PC-3 (cell line): ENCODE measurements around the gene TEX29. TPM values are rescaled to one million over a fixed set of nuclear protein-coding genes. Genes with fewer than 3 reads are reported as not detected.

Experiments
- ATAC-seq: fragments of 200-7000 bp; cut with Tn5 transposase; 2 replicates; pipeline ENCODE4 v1.9.1; 2020; ENCODE audit warnings: mild to moderate bottlenecking, moderate library complexity
- BruUV-seq: library from RNA; stranded (reverse); fragments of 400-500 nt; replicated peaks from 2 replicates; lab custom pipeline; 2021; lab: Mats Ljungman, UMichigan
- CTCF ChIA-PET: fragments of 300-600 bp; sonication (Branson Sonifier 250); formaldehyde crosslinking; loops from one replicate; lab custom pipeline; 2022; ENCODE audit warnings: antibody characterized with exemption; lab: Charles Lee
- POLR2A ChIA-PET: fragments of 300-600 bp; sonication (Branson Sonifier 250); formaldehyde crosslinking; loops from one replicate; lab custom pipeline; 2022; ENCODE audit warnings: antibody characterized with exemption; ENCODE audit not compliant: unreplicated experiment; lab: Charles Lee
- DNase-seq: peaks from one replicate; pipeline ENCODE4 v3.0.0-alpha.2; 2015
- H2AFZ ChIP-seq: fragments of 300-600 bp; sonication (generic); 2 replicates; pipeline ENCODE4 v1.6.0; 2016; ENCODE audit warnings: antibody characterized with exemption, low read length
- H3F3A ChIP-seq: fragments of 300-600 bp; sonication (generic); one replicate; pipeline ENCODE4 v1.6.0; 2017; ENCODE audit warnings: antibody characterized with exemption, low read length, control low read depth, mild to moderate bottlenecking; ENCODE audit not compliant: unreplicated experiment
- H3K27ac ChIP-seq: fragments of 300-600 bp; sonication (generic); 2 replicates; pipeline ENCODE4 v1.5.1; 2016; ENCODE audit warnings: mild to moderate bottlenecking, low read length
- H3K27me3 ChIP-seq: fragments of 300-600 bp; sonication (generic); 2 replicates; pipeline ENCODE4 v1.6.1; 2016; ENCODE audit warnings: low read length, mixed read lengths
- H3K36me3 ChIP-seq: fragments of 300-600 bp; sonication (generic); 2 replicates; pipeline ENCODE4 v1.6.1; 2016; ENCODE audit warnings: low read depth, mixed run types, low read length, mixed read lengths
- H3K4me1 ChIP-seq: fragments of 300-600 bp; sonication (generic); 2 replicates; pipeline ENCODE4 v1.5.1; 2016; ENCODE audit warnings: low read length; ENCODE audit not compliant: insufficient read depth
- H3K4me2 ChIP-seq: fragments of 300-600 bp; sonication (generic); 2 replicates; pipeline ENCODE4 v1.6.0; 2016; ENCODE audit warnings: low read length
- H3K4me3 ChIP-seq: fragments of 300-600 bp; sonication (generic); 2 replicates; pipeline ENCODE4 v1.5.1; 2016; ENCODE audit warnings: mild to moderate bottlenecking, low read length, mixed read lengths
- H3K79me2 ChIP-seq: fragments of 300-600 bp; sonication (generic); 2 replicates; pipeline ENCODE4 v1.6.1; 2017; ENCODE audit warnings: low read length, mixed read lengths
- H3K9ac ChIP-seq: fragments of 300-600 bp; sonication (generic); 2 replicates; pipeline ENCODE4 v1.6.0; 2016; ENCODE audit warnings: mild to moderate bottlenecking, low read length
- H3K9me2 ChIP-seq: fragments of 300-600 bp; sonication (generic); replicated peaks from 2 replicates; pipeline ENCODE4 v1.6.1; 2016; ENCODE audit warnings: mixed run types, low read length, mixed read lengths
- H3K9me3 ChIP-seq: fragments of 300-600 bp; sonication (generic); 2 replicates; pipeline ENCODE4 v1.6.1; 2016; ENCODE audit warnings: low read length, mixed read lengths
- H4K20me1 ChIP-seq: fragments of 300-600 bp; sonication (generic); 2 replicates; pipeline ENCODE4 v1.6.1; 2016; ENCODE audit warnings: low read length, mixed read lengths
- EZH2 ChIP-seq: fragments of 300-600 bp; sonication (generic); IDR thresholded peaks from one replicate; pipeline ENCODE4 v1.6.1; 2017; ENCODE audit warnings: antibody characterized with exemption, mild to moderate bottlenecking, low read length; ENCODE audit not compliant: unreplicated experiment
- EZH2phosphoT487 ChIP-seq: fragments of 300-600 bp; sonication (generic); IDR thresholded peaks from 2 replicates; pipeline ENCODE4 v1.6.1; 2018; ENCODE audit warnings: mild to moderate bottlenecking, antibody characterized with exemption, low read length, borderline replicate concordance
- intact Hi-C: fragments of 100-400 bp; cut with micrococcal nuclease; formaldehyde crosslinking; loops from 2 replicates; pipeline ENCODE4 v1.9.0; 2023
- total RNA-seq: library from RNA; depleted of rRNA; stranded (reverse); fragments of >200 nt; gene quantifications from 2 replicates; pipeline ENCODE4 v1.2.3, GENCODE V29; 2014
- TF ChIP-seq, protein P1 (sequence below): fragments of 300-600 bp; sonication (generic); conservative IDR thresholded peaks from 2 replicates; pipeline ENCODE4 v1.5.1; 2017; ENCODE audit warnings: antibody characterized with exemption, low read depth, mild to moderate bottlenecking, low read length

The TEX29 gene
- total RNA-seq, 1 experiment from 2014 or later, result not detected

DNA sequence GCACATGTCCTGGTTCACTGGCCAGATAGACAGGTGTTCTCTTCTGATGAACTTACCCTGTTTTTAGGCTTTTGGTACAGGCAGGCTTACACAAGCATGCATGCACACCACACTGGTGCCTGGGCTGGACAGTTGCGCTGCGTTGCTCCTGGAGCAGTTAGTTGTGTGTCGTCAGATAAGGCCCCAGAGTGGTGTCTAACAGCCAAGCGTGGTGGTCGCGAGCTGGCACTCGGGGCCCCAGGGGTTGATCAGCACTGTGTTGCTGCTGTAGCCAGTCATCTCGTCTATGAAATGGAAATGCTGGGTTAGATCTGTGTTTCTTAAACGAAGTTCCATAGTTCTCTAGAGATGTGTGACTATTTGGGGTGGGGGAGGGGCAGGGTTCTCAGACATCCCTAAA, 24.6 kb upstream of the TEX29 start:
- Histone ChIP-seq H2AFZ (no peak overlapping the region), H3F3A (no peaks in the 10 kb centered on the region), H3K9me3 (no peaks in the 10 kb centered on the region), H3K4me3 (no peak overlapping the region), H4K20me1 (no peaks in the 10 kb centered on the region), H3K4me1 (no peaks in the 10 kb centered on the region), H3K27me3 (no peaks in the 10 kb centered on the region), H3K79me2 (no peaks in the 10 kb centered on the region), H3K9me2 (no peaks in the 10 kb centered on the region), H3K36me3 (peaks cover 7% of the 10 kb centered on the region; the same call in 1 of the 2 replicates), H3K27ac (no peak overlapping the region), H3K4me2 (no peak overlapping the region), H3K9ac (no peak overlapping the region)
- TF ChIP-seq EZH2, result no peak
- TF ChIP-seq, protein P1, sequence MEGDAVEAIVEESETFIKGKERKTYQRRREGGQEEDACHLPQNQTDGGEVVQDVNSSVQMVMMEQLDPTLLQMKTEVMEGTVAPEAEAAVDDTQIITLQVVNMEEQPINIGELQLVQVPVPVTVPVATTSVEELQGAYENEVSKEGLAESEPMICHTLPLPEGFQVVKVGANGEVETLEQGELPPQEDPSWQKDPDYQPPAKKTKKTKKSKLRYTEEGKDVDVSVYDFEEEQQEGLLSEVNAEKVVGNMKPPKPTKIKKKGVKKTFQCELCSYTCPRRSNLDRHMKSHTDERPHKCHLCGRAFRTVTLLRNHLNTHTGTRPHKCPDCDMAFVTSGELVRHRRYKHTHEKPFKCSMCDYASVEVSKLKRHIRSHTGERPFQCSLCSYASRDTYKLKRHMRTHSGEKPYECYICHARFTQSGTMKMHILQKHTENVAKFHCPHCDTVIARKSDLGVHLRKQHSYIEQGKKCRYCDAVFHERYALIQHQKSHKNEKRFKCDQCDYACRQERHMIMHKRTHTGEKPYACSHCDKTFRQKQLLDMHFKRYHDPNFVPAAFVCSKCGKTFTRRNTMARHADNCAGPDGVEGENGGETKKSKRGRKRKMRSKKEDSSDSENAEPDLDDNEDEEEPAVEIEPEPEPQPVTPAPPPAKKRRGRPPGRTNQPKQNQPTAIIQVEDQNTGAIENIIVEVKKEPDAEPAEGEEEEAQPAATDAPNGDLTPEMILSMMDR, result no peak
- no peak for TF ChIP-seq EZH2phosphoT487
- intact Hi-C loops, result no loop called here
- no peak for DNase-seq
- BruUV-seq, result no TSS peak
- ATAC-seq, result no peak
- ChIA-PET POLR2A (no interaction called here), CTCF (no interaction called here)

DNA sequence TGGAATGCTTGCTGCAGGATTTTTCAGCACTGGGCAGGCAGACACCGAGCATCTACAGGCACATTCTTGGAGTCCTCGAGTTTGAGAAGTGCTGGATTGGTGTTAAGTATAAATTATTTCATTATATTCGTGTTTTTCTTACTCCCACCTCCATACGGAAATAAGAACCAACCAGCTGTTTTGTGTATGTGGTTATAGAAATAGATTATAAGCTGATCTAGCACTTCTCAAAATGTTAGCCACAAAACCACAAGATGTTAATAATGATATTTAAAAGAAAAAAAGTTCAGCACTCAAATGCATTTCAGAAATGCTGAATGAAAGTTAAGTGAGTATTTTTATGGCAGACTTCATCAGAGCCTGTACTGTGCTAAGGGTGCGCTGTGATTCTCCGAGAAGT, 24.0 kb upstream of the TEX29 start:
- TF ChIP-seq EZH2 (no peak), EZH2phosphoT487 (no peak)
- TF ChIP-seq, protein P1, result no peak
- BruUV-seq, result no TSS peak
- H2AFZ ChIP-seq, result no peak overlapping the region

DNA sequence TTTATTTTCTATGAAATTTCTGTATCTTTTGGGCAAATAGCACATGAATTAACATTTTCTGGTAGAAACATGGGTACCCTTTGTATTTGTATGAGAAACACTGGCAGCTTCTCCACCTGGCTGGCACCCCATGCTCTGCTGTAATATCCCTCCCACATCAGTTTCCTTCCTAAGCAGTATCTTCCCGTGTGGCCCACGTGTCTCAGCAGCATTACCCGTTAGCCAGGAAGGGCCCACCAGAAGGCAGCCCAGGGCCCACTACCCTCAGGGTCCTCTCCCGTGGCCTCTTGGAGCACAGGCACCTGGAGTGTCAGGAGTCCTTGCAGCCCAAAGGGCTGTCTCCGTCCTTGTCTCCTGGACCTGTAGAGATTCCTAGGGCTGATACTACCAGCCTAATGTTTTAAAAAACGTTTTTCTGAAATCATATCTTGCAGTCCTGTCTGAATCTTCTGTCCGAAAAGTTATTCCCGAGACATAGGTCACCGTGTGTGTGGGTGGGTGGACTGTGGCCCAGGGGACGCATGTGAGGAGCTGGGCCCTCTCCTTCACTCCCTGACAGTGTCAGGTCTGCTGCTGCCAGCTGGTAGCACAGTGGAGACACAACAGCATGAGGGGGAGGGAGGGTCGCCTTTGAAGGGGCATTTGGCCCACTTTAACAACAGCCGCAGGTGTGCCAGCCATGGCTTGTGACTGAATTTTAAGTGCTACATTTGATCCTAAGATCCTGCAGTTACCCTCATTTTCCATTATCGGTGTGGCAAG, 22.0 kb upstream of the TEX29 start:
- Histone ChIP-seq H3K27me3 (no peaks in the 10 kb centered on the region), H2AFZ (no peak overlapping the region), H3K79me2 (no peaks in the 10 kb centered on the region), H3K36me3 (peaks cover 7% of the 10 kb centered on the region), H3K9me2 (no peaks in the 10 kb centered on the region), H4K20me1 (no peaks in the 10 kb centered on the region), H3K9ac (no peak overlapping the region), H3K4me3 (no peak overlapping the region), H3F3A (no peaks in the 10 kb centered on the region), H3K4me2 (no peak overlapping the region), H3K27ac (no peak overlapping the region), H3K9me3 (no peaks in the 10 kb centered on the region), H3K4me1 (no peaks in the 10 kb centered on the region)
- ATAC-seq (no peak), DNase-seq (no peak)
- intact Hi-C loops, result no loop called here
- ChIA-PET CTCF (no interaction called here), POLR2A (no interaction called here)
- no TSS peak for BruUV-seq
- TF ChIP-seq EZH2, result no peak

More for the DNA sequence above, 24.0 kb upstream of the TEX29 start:
- intact Hi-C loops, result no loop called here
- Histone ChIP-seq H3K9me2 (no peaks in the 10 kb centered on the region), H3K4me1 (no peaks in the 10 kb centered on the region), H4K20me1 (no peaks in the 10 kb centered on the region), H3K4me3 (no peak overlapping the region), H3K9ac (no peak overlapping the region), H3K9me3 (no peaks in the 10 kb centered on the region), H3K36me3 (peaks cover 7% of the 10 kb centered on the region; the same call in 1 of the 2 replicates), H3K27me3 (no peaks in the 10 kb centered on the region), H3F3A (no peaks in the 10 kb centered on the region), H3K4me2 (no peak overlapping the region), H3K27ac (no peak overlapping the region), H3K79me2 (no peaks in the 10 kb centered on the region)
- POLR2A ChIA-PET, result no interaction called here
- DNase-seq (no peak), ATAC-seq (no peak)
- CTCF ChIA-PET, result no interaction called here
